Measurements from ENCODE around the gene DTX1.

GRCh38 chr12:113056631-113057488, at the start of gene DTX1:
- TF ChIP-seq EZH2 (IDR thresholded peaks at IDR 0.05) (no peak), POLR2AphosphoS5 (IDR thresholded peaks at IDR 0.05; ENCODE audit: borderline replicate concordance, low read depth, low read length) (no peak)
